Breast epithelium (tissue), 4 donors: Measurements from ENCODE around the gene DNAJC13. TPM values are rescaled to one million over a fixed set of nuclear protein-coding genes. Genes with fewer than 3 reads are reported as not detected.

Source experiments
- DNase-seq, 2 donors: peaks; one replicate each; pipeline ENCODE4 v3.0.0-alpha.2; 2019; ENCODE audit warnings: low spot score in 2 of 2
- H3K27ac ChIP-seq, 2 donors: fragments of 200-600 bp; sonication (generic) in 1 of 2; one replicate each; pipeline ENCODE4 v1.5.1; 2016 to 2019; ENCODE audit warnings: mild to moderate bottlenecking in 1 of 2
- H3K27me3 ChIP-seq, 2 donors: fragments of 200-600 bp; sonication (generic) in 1 of 2; one replicate each; pipeline versions ENCODE4 v1.5.1 to v1.6.0; 2017 to 2019; ENCODE audit warnings: control low read depth in 1 of 2, mild to moderate bottlenecking in 1 of 2
- H3K36me3 ChIP-seq: fragments of 200-600 bp; one replicate; pipeline ENCODE4 v1.5.1; 2019
- H3K4me1 ChIP-seq, 2 donors: fragments of 200-600 bp; sonication (generic); one replicate each; pipeline ENCODE4 v1.5.1; 2016 to 2019; ENCODE audit warnings: control low read depth in 1 of 2
- H3K4me3 ChIP-seq, 3 donors: fragments of 200-600 bp; sonication (generic); 1 replicate in 2 of 3; 2 replicates in 1 of 3; pipeline ENCODE4 v1.5.1; 2016 to 2019; ENCODE audit warnings: mild to moderate bottlenecking in 3 of 3, moderate library complexity in 2 of 3
- H3K9me3 ChIP-seq, 2 donors: fragments of 200-600 bp; sonication (generic) in 1 of 2; one replicate each; pipeline ENCODE4 v1.5.1; 2016 to 2019; ENCODE audit warnings: control low read depth in 1 of 2
- POLR2A ChIP-seq: fragments of 450-650 bp; IDR thresholded peaks from one replicate; pipeline ENCODE4 v1.6.1; 2016; ENCODE audit warnings: antibody characterized with exemption, mild to moderate bottlenecking, moderate library complexity
- POLR2AphosphoS5 ChIP-seq, 3 donors: sonication (generic); formaldehyde crosslinking; IDR thresholded peaks; one replicate each; pipeline ENCODE4 v1.6.1; 2017; ENCODE audit warnings: antibody characterized with exemption in 3 of 3
- intact Hi-C: fragments of 100-400 bp; cut with DNase I; formaldehyde crosslinking; loops from one replicate; pipeline ENCODE4 v1.15.1; 2023; ENCODE audit warnings: low total_unique reads
- total RNA-seq, 3 donors: library from RNA; depleted of rRNA; stranded (reverse); fragments of >200 nt; gene quantifications; one replicate each; pipeline ENCODE4 v1.1.0, GENCODE V29; 2016
- TF ChIP-seq, protein P1 (sequence below), 3 donors: fragments of 450-650 bp; IDR thresholded peaks; one replicate each; pipeline ENCODE4 v1.5.1; 2016 to 2017; ENCODE audit warnings: antibody characterized with exemption in 3 of 3, mild to moderate bottlenecking in 3 of 3, moderate library complexity in 3 of 3

DNAJC13 gene
- total RNA-seq, 3 donors from 2014 or later: 42.0 to 56.5 (median 53.6) TPM

- Histone ChIP-seq H3K27me3 (no peaks in the 10 kb centered on the region), H3K36me3 (no peaks in the 10 kb centered on the region), H3K9me3 (no peaks in the 10 kb centered on the region), H3K4me3 (no peak overlapping the region), H3K27ac (no peak overlapping the region), H3K4me1 (no peaks in the 10 kb centered on the region)
- intact Hi-C loops: no loop called here
- TF ChIP-seq POLR2A (no peak), POLR2AphosphoS5 (IDR thresholded peaks at IDR 0.05) (no peak)
- TF ChIP-seq, protein P1, sequence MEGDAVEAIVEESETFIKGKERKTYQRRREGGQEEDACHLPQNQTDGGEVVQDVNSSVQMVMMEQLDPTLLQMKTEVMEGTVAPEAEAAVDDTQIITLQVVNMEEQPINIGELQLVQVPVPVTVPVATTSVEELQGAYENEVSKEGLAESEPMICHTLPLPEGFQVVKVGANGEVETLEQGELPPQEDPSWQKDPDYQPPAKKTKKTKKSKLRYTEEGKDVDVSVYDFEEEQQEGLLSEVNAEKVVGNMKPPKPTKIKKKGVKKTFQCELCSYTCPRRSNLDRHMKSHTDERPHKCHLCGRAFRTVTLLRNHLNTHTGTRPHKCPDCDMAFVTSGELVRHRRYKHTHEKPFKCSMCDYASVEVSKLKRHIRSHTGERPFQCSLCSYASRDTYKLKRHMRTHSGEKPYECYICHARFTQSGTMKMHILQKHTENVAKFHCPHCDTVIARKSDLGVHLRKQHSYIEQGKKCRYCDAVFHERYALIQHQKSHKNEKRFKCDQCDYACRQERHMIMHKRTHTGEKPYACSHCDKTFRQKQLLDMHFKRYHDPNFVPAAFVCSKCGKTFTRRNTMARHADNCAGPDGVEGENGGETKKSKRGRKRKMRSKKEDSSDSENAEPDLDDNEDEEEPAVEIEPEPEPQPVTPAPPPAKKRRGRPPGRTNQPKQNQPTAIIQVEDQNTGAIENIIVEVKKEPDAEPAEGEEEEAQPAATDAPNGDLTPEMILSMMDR (IDR thresholded peaks at IDR 0.05): no peak
- DNase-seq: no peak
These were observed 18.1 kb downstream of the DNAJC13 start for GRCh38 chr3:132435224-132435910.

DNA sequence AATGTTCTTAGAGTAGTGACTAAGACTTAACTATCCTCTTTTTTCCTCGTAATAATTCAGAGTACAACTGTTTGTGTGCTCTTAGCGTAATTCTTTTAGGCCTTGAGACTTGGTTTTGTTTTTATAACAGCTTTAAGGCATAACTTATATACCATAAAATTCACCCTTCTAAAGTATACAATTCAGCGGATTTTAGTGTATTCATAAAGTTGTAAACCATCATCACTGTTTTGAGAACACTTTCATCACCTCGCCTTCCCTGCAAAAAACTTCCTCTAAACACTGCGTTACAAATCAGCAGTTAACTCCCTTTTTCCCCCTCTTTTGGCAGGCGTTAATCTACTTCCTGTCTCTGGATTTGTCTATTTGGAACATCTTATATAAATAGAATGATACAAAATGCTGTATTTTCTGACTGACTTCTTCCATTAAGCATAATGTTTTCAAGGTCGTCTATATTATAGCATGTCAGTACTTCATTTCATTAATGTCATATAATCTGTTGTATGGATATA lies 18.7 kb downstream of the DNAJC13 start:
- no peaks in the 10 kb centered on the region for H3K27me3 ChIP-seq
- intact Hi-C loops: loop anchor here (2.0 kb wide), 1 partner anchor 37 kb away; no protein-coding TSS in a partner anchor
- no peak for DNase-seq
- no peak overlapping the region for H3K27ac ChIP-seq
- TF ChIP-seq, protein P1 (IDR thresholded peaks at IDR 0.05): no peak
- TF ChIP-seq POLR2AphosphoS5 (IDR thresholded peaks at IDR 0.05): no peak
- no peaks in the 10 kb centered on the region for H3K4me1 ChIP-seq
- H3K36me3 ChIP-seq: no peaks in the 10 kb centered on the region
- H3K9me3 ChIP-seq: no peaks in the 10 kb centered on the region
- H3K4me3 ChIP-seq: no peak overlapping the region

GRCh38 chr3:132443421-132443820 lies 26.1 kb downstream of the DNAJC13 start:
- H3K36me3 ChIP-seq: no peaks in the 10 kb centered on the region
- no peak for DNase-seq
- H3K27me3 ChIP-seq: no peaks in the 10 kb centered on the region
- TF ChIP-seq, protein P1 (IDR thresholded peaks at IDR 0.05): no peak
- TF ChIP-seq POLR2A: no peak
- TF ChIP-seq POLR2AphosphoS5 (IDR thresholded peaks at IDR 0.05): no peak
- intact Hi-C loops: no loop called here
- no peak overlapping the region for H3K27ac ChIP-seq
- no peak overlapping the region for H3K4me3 ChIP-seq
- no peaks in the 10 kb centered on the region for H3K9me3 ChIP-seq
- H3K4me1 ChIP-seq: no peaks in the 10 kb centered on the region

DNA sequence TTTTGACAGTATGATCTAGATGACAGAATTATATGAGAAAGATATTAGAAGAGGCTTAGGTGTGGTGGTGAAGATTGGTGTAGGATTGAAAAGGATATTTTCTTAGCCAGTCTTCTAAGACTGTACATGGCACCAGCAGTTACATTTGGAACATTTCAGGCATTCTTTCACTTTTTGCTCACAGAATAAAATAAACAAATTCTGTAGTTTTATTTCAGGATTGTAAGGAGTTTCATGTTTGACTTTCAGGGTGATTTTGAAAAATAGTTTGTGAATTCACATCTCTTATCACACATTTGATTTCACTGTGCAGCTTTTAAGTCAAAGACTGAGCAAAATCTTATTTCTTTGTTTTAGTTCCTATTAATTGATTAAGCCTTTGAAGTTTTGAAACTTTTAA lies 27.1 kb downstream of the DNAJC13 start:
- Histone ChIP-seq H3K4me1 (no peaks in the 10 kb centered on the region), H3K9me3 (no peaks in the 10 kb centered on the region), H3K4me3 (no peak overlapping the region), H3K27ac (no peak overlapping the region), H3K36me3 (no peaks in the 10 kb centered on the region), H3K27me3 (no peaks in the 10 kb centered on the region)
- no peak for TF ChIP-seq POLR2AphosphoS5 (IDR thresholded peaks at IDR 0.05)
- TF ChIP-seq, protein P1 (IDR thresholded peaks at IDR 0.05): no peak
- no peak for TF ChIP-seq POLR2A
- intact Hi-C loops: no loop called here
- DNase-seq: no peak

- H3K4me1 ChIP-seq: no peaks in the 10 kb centered on the region
- no peaks in the 10 kb centered on the region for H3K36me3 ChIP-seq
These were observed 28.5 kb downstream of the DNAJC13 start for GRCh38 chr3:132445817-132446216.

More at GRCh38 chr3:132445817-132446216, 28.5 kb downstream of the DNAJC13 start:
- H3K27ac ChIP-seq: no peak overlapping the region
- H3K4me3 ChIP-seq: no peak overlapping the region
- no peak for DNase-seq
- TF ChIP-seq POLR2A (no peak), POLR2AphosphoS5 (IDR thresholded peaks at IDR 0.05) (no peak)
- TF ChIP-seq, protein P1 (IDR thresholded peaks at IDR 0.05): no peak
- H3K9me3 ChIP-seq: no peaks in the 10 kb centered on the region
- H3K27me3 ChIP-seq: no peaks in the 10 kb centered on the region
- intact Hi-C loops: no loop called here
